Left renal cortex interstitium (tissue), 4 donors: ENCODE data around the gene MBD3. TPM values are rescaled to one million over a fixed set of nuclear protein-coding genes. Genes with fewer than 3 reads are reported as not detected.
A peak's percentile ranks its signal among the peaks of the same experiment; 100 is the strongest.

Experiments
- DNase-seq, 4 donors: peaks; one replicate each; pipeline ENCODE4 v3.0.0-alpha.2; 2013; ENCODE audit warnings: low read depth in 4 of 4, low spot score in 2 of 4, missing footprints in 1 of 4
- polyA plus RNA-seq, 4 donors: library from polyadenylated mRNA; unstranded; fragments of 120-200 nt; gene quantifications; one replicate each; pipeline ENCODE4 v1.2.1, GENCODE V29; 2013; ENCODE audit not compliant: insufficient read length in 4 of 4

The MBD3 gene
- polyA plus RNA-seq, 4 donors = 43.4 to 85.4 (median 75.7) TPM

- no peak for DNase-seq
Measured at GRCh38 chr19:1620502-1620901, 27.8 kb upstream of the MBD3 start.

- DNase-seq = no peak
Measured at GRCh38 chr19:1619703-1620102, 27.0 kb upstream of the MBD3 start.

GRCh38 chr19:1619094-1619439 is 26.4 kb upstream of the MBD3 start:
- no peak for DNase-seq

GRCh38 chr19:1618157-1619093 is 25.8 kb upstream of the MBD3 start:
- no peak for DNase-seq

- no peak for DNase-seq
Measured at GRCh38 chr19:1616875-1617274, 24.2 kb upstream of the MBD3 start.

GRCh38 chr19:1616396-1616795 is 23.7 kb upstream of the MBD3 start:
- no peak for DNase-seq

- no peak for DNase-seq
Measured at GRCh38 chr19:1615156-1615765, 22.6 kb upstream of the MBD3 start.

GRCh38 chr19:1613808-1614570 is 21.3 kb upstream of the MBD3 start:
- DNase-seq = no peak

GRCh38 chr19:1613146-1613545 is 20.5 kb upstream of the MBD3 start:
- DNase-seq = no peak

GRCh38 chr19:1612114-1613086 is 19.7 kb upstream of the MBD3 start:
- no peak for DNase-seq

GRCh38 chr19:1611353-1611752 is 18.7 kb upstream of the MBD3 start:
- DNase-seq = no peak

- DNase-seq = no peak
Measured at GRCh38 chr19:1610579-1610978, 17.9 kb upstream of the MBD3 start.

- DNase-seq = no peak
Measured at GRCh38 chr19:1609680-1610474, 17.2 kb upstream of the MBD3 start.

GRCh38 chr19:1609103-1609396 is 16.4 kb upstream of the MBD3 start:
- DNase-seq = no peak

GRCh38 chr19:1608359-1609102 is 15.9 kb upstream of the MBD3 start:
- DNase-seq = no peak

- DNase-seq = no peak
Measured at GRCh38 chr19:1606138-1606651, 13.5 kb upstream of the MBD3 start.

GRCh38 chr19:1605236-1606137 is 12.8 kb upstream of the MBD3 start, which contains the start of gene UQCR11:
UQCR11 (minus strand) TSS chr19:1605462; CDS start chr19:1605409, 53 bp downstream.
- peak; percentile 85 to 97 (median 89) for DNase-seq
